Measurements from ENCODE around the gene IGSF3. TPM values are rescaled to one million over a fixed set of nuclear protein-coding genes. Genes with fewer than 3 reads are reported as not detected.

The IGSF3 gene
- total RNA-seq, 1 donor from 2014 or later, result 29.4 TPM

GRCh38 chr1:116571215-116571919 lies 96.2 kb downstream of the IGSF3 start:
- H3K27ac Mint-ChIP-seq (ENCODE audit: unreplicated experiment), result peak overlapping the region; percentile 85
- H3K36me3 Mint-ChIP-seq (ENCODE audit: low read depth, unreplicated experiment), result peaks cover 3% of the 10 kb centered on the region
- no peaks in the 10 kb centered on the region for H3K9me3 Mint-ChIP-seq (ENCODE audit: unreplicated experiment)
- H3K27me3 Mint-ChIP-seq (ENCODE audit: unreplicated experiment), result peaks cover 6% of the 10 kb centered on the region
- DNase-seq (ENCODE audit: low spot score), result peak; percentile 16
- H3K4me1 Mint-ChIP-seq (ENCODE audit: unreplicated experiment), result peaks cover 13% of the 10 kb centered on the region
- peak overlapping the region; percentile 78 for H3K4me3 Mint-ChIP-seq (ENCODE audit: unreplicated experiment)
- TF ChIP-seq CTCF (IDR thresholded peaks at IDR 0.05; ENCODE audit: unreplicated experiment), result no peak

DNA sequence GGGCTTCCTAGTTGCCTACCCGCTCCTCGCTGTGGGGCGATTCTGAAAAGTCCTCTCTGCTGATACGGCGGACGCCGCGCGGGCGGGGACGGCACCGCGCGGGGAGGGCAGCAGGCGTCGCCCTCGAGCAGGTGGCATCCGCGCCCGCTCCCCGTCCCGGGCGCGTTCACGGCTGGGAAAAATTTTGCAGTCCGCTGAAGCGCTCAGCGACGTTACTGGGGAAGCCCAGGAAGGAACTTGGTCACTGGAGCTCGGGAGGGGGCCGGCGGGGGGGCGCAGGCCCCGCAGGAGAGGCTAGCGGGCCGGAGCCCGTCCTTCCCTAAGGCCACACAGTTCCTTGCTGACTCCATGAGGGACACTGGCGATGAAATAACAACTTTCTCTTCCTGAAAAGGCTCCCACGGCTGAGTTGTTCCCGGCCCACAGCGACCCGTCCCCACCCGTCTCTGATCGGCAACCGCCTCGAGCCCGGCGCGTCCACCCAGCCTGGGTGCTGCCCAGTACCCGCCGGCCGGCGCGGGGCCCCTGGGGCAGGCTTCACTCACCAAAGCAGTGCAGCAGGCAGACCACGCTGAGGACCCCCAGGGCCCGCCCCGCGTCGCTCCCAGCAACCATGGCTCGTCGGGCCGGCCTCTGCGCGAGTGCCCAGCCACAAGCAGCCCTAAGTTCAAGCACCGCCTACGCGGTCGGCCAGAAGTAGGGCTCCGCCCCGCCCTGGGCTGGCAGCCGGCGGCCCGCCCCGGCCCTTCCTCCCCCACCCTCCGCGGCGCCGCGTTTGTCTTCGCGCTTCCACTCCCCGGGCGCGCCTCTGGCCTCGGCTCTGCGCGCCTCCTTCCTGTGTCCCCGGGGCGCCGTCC lies 96.9 kb downstream of the IGSF3 start, which contains the start of gene CD58:
Gene CD58, minus strand, starts transcription at position 669 of the 857 bp plus-strand sequence. Its CDS starts 54 bp downstream, at position 615.
- peak; percentile 86 for DNase-seq (ENCODE audit: low spot score)
- Mint-ChIP-seq H3K36me3 (ENCODE audit: low read depth, unreplicated experiment) (peaks cover 3% of the 10 kb centered on the region), H3K27me3 (ENCODE audit: unreplicated experiment) (peaks cover 6% of the 10 kb centered on the region), H3K4me1 (ENCODE audit: unreplicated experiment) (peaks cover 18% of the 10 kb centered on the region), H3K27ac (ENCODE audit: unreplicated experiment) (peak within 1 kb of the TSS; percentile 85), H3K4me3 (ENCODE audit: unreplicated experiment) (peak within 1 kb of the TSS; percentile 94), H3K9me3 (ENCODE audit: unreplicated experiment) (no peaks in the 10 kb centered on the region)
- peak; percentile 62 for TF ChIP-seq CTCF (IDR thresholded peaks at IDR 0.05; ENCODE audit: unreplicated experiment)

DNA sequence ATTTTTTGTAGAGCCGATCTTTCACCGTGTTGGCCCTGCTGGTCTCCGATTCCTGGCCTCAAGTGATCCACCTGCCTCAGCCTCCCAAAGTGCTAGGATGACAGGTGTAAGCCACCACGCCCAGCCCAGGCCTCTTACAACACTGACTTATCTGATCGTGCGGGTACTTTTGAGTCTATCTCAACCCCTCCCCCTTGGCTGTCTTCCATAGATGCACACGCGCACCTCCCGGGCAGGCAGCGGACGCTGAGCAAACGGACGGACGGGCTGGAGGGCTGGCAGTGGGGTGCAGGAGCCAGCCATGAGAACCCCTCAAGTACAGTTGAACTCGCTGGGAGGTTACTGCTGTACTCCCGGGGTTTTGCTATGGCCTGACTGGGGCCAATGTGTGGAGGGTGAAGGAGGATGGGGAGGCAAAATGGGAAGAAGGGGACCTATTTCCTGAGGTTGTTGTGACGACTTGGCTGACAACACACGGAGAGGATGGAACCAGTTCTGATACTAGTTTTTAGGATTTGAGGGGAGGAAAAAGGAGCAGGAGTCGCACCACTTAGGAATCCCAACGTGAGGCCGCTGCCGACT lies 97.7 kb downstream of the IGSF3 start:
- H3K4me1 Mint-ChIP-seq (ENCODE audit: unreplicated experiment), result peaks cover 18% of the 10 kb centered on the region
- peaks cover 3% of the 10 kb centered on the region for H3K36me3 Mint-ChIP-seq (ENCODE audit: low read depth, unreplicated experiment)
- TF ChIP-seq CTCF (IDR thresholded peaks at IDR 0.05; ENCODE audit: unreplicated experiment), result no peak
- no peak for DNase-seq (ENCODE audit: low spot score)
- H3K9me3 Mint-ChIP-seq (ENCODE audit: unreplicated experiment), result no peaks in the 10 kb centered on the region
- H3K27ac Mint-ChIP-seq (ENCODE audit: unreplicated experiment), result peak overlapping the region; percentile 81
- H3K27me3 Mint-ChIP-seq (ENCODE audit: unreplicated experiment), result peaks cover 6% of the 10 kb centered on the region
- H3K4me3 Mint-ChIP-seq (ENCODE audit: unreplicated experiment), result peak overlapping the region; percentile 94

- no peak overlapping the region for H3K4me3 Mint-ChIP-seq (ENCODE audit: unreplicated experiment)
- H3K36me3 Mint-ChIP-seq (ENCODE audit: low read depth, unreplicated experiment), result peaks cover 3% of the 10 kb centered on the region
- no peak for DNase-seq (ENCODE audit: low spot score)
- peaks cover 18% of the 10 kb centered on the region for H3K4me1 Mint-ChIP-seq (ENCODE audit: unreplicated experiment)
- no peak for TF ChIP-seq CTCF (IDR thresholded peaks at IDR 0.05; ENCODE audit: unreplicated experiment)
- H3K27me3 Mint-ChIP-seq (ENCODE audit: unreplicated experiment), result peaks cover 6% of the 10 kb centered on the region
- no peaks in the 10 kb centered on the region for H3K9me3 Mint-ChIP-seq (ENCODE audit: unreplicated experiment)
- no peak overlapping the region for H3K27ac Mint-ChIP-seq (ENCODE audit: unreplicated experiment)
Measured at GRCh38 chr1:116569381-116569670, 98.2 kb downstream of the IGSF3 start.

Data from endothelial cell (in vitro differentiated cells).